NOMO-1 (cell line): ENCODE results near the gene TMEM236.

Experiments
- DNase-seq, 2 experiments: peaks; one replicate each; lab custom pipeline; 2025; ENCODE audit not compliant: unreplicated experiment in 2 of 2; lab: John Stamatoyannopoulos, UW

TMEM236 gene

GRCh38 chr10:17784688-17785087 lies 32.7 kb downstream of the TMEM236 start:
- no peak for DNase-seq

GRCh38 chr10:17785276-17785930 lies 33.4 kb downstream of the TMEM236 start:
- DNase-seq, result peak; percentile 28 to 62

- no peak for DNase-seq
Observed at GRCh38 chr10:17787087-17787961, 35.3 kb downstream of the TMEM236 start.

- no peak for DNase-seq
Observed at GRCh38 chr10:17788646-17789045, 36.6 kb downstream of the TMEM236 start.

GRCh38 chr10:17789396-17789795 lies 37.4 kb downstream of the TMEM236 start:
- no peak for DNase-seq

- no peak for DNase-seq
Observed at GRCh38 chr10:17790651-17791050, 38.6 kb downstream of the TMEM236 start.

GRCh38 chr10:17792991-17793390 lies 41.0 kb downstream of the TMEM236 start:
- no peak for DNase-seq

GRCh38 chr10:17793823-17794644 lies 42.0 kb downstream of the TMEM236 start:
- no peak for DNase-seq

GRCh38 chr10:17795083-17795482 lies 43.1 kb downstream of the TMEM236 start:
- no peak for DNase-seq

GRCh38 chr10:17795813-17796594 lies 44.0 kb downstream of the TMEM236 start:
- DNase-seq, result no peak

GRCh38 chr10:17801507-17801906 lies 49.5 kb downstream of the TMEM236 start:
- DNase-seq, result no peak

- no peak for DNase-seq
Observed at GRCh38 chr10:17802350-17802749, 50.3 kb downstream of the TMEM236 start.

- no peak for DNase-seq
Observed at GRCh38 chr10:17802976-17803375, 51.0 kb downstream of the TMEM236 start.

GRCh38 chr10:17805330-17805729 lies 53.3 kb downstream of the TMEM236 start:
- DNase-seq, result peak in 1 of 2 experiments; percentile 47

GRCh38 chr10:17805921-17806577 lies 54.0 kb downstream of the TMEM236 start:
- DNase-seq, result peak in 1 of 2 experiments; percentile 9

GRCh38 chr10:17808971-17809841 lies 57.2 kb downstream of the TMEM236 start, which contains the start of gene MRC1:
TSS of gene MRC1 (plus strand) at chr10:17809348. CDS start at chr10:17809466, 118 bp downstream.
- no peak for DNase-seq

GRCh38 chr10:17811146-17811865 lies 59.3 kb downstream of the TMEM236 start:
- no peak for DNase-seq

GRCh38 chr10:17814973-17815372 lies 63.0 kb downstream of the TMEM236 start:
- DNase-seq, result peak in 1 of 2 experiments; percentile 39
